Osteocyte (in vitro differentiated cells): ENCODE data around the gene OTULIN. TPM values are rescaled to one million over a fixed set of nuclear protein-coding genes. Genes with fewer than 3 reads are reported as not detected.

ENCODE experiments used
- DNase-seq: peaks from one replicate; pipeline ENCODE4 v3.0.0; 2021; ENCODE audit warnings: mixed read lengths; ENCODE audit not compliant: unreplicated experiment; ENCODE audit errors: extremely low spot score
- H3K27ac Mint-ChIP-seq: one replicate; pipeline ENCODE4 v1.8.0; 2021; ENCODE audit warnings: mild to moderate bottlenecking, mixed read lengths; ENCODE audit not compliant: unreplicated experiment
- H3K27me3 Mint-ChIP-seq: one replicate; pipeline ENCODE4 v1.8.0; 2021; ENCODE audit warnings: mixed read lengths; ENCODE audit not compliant: unreplicated experiment
- H3K36me3 Mint-ChIP-seq: one replicate; pipeline ENCODE4 v1.8.0; 2021; ENCODE audit warnings: mixed read lengths; ENCODE audit not compliant: unreplicated experiment
- H3K4me1 Mint-ChIP-seq: one replicate; pipeline ENCODE4 v1.8.0; 2021; ENCODE audit warnings: mixed read lengths; ENCODE audit not compliant: unreplicated experiment
- H3K4me3 Mint-ChIP-seq: one replicate; pipeline ENCODE4 v1.8.0; 2021; ENCODE audit warnings: mild to moderate bottlenecking, moderate library complexity, mixed read lengths; ENCODE audit not compliant: unreplicated experiment
- H3K9me3 Mint-ChIP-seq: one replicate; pipeline ENCODE4 v1.8.0; 2021; ENCODE audit warnings: mixed read lengths; ENCODE audit not compliant: unreplicated experiment
- total RNA-seq: library from RNA; stranded (reverse); gene quantifications from 2 replicates; pipeline ENCODE4 v1.2.1, GENCODE V29; 2021
- TF ChIP-seq, protein P1 (sequence below): fragments of 200-600 bp; sonication (generic); IDR thresholded peaks from 2 replicates; pipeline ENCODE4 v1.5.0; 2021; ENCODE audit warnings: antibody characterized with exemption, mild to moderate bottlenecking, moderate library complexity

The OTULIN gene
- total RNA-seq, 1 donor from 2014 or later: 30.2 TPM

DNA sequence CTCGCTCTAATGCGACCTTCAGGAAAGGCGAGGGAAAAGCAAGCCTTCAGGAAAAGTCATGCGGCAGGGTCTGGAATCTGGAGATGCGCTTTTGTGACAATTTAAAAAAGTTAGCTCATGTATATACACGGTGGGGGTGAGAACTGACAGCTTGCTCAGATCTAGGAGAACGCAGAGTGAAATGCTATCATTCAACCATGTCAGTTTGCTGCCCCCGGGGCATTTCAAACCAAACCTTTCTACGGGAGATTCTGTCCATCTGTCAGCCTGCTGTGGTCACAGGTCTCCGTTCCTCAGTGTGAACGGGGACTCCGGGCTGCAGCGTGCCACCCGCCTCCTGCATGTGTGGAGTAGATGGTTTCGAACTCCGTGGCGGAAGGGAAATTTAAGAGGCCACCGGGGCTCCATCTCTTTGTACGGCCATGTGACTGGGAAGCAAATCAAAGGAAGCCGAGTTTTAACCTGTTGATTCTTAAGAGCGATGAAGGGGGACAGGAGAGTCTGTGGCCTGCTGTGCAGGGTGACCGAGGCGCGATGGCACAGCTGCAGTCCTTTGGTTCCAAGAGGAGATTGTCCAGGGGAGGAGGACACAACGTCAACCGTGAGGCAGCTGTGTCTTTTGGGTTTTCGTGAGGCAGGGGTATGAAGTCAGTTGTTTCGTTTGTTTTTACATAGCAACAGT is 45.9 kb downstream of the OTULIN start:
- DNase-seq: no peak
- H3K4me1 Mint-ChIP-seq: peaks cover 4% of the 10 kb centered on the region
- no peak overlapping the region for H3K27ac Mint-ChIP-seq
- H3K36me3 Mint-ChIP-seq: peaks cover 44% of the 10 kb centered on the region
- no peaks in the 10 kb centered on the region for H3K27me3 Mint-ChIP-seq
- TF ChIP-seq, protein P1, sequence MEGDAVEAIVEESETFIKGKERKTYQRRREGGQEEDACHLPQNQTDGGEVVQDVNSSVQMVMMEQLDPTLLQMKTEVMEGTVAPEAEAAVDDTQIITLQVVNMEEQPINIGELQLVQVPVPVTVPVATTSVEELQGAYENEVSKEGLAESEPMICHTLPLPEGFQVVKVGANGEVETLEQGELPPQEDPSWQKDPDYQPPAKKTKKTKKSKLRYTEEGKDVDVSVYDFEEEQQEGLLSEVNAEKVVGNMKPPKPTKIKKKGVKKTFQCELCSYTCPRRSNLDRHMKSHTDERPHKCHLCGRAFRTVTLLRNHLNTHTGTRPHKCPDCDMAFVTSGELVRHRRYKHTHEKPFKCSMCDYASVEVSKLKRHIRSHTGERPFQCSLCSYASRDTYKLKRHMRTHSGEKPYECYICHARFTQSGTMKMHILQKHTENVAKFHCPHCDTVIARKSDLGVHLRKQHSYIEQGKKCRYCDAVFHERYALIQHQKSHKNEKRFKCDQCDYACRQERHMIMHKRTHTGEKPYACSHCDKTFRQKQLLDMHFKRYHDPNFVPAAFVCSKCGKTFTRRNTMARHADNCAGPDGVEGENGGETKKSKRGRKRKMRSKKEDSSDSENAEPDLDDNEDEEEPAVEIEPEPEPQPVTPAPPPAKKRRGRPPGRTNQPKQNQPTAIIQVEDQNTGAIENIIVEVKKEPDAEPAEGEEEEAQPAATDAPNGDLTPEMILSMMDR: no peak
- no peaks in the 10 kb centered on the region for H3K9me3 Mint-ChIP-seq
- no peak overlapping the region for H3K4me3 Mint-ChIP-seq

GRCh38 chr5:14712131-14712530 is 47.6 kb downstream of the OTULIN start:
- Mint-ChIP-seq H3K4me1 (no peaks in the 10 kb centered on the region), H3K27me3 (no peaks in the 10 kb centered on the region), H3K36me3 (peaks cover 44% of the 10 kb centered on the region), H3K9me3 (no peaks in the 10 kb centered on the region), H3K4me3 (no peak overlapping the region), H3K27ac (no peak overlapping the region)
- TF ChIP-seq, protein P1: no peak
- no peak for DNase-seq

DNA sequence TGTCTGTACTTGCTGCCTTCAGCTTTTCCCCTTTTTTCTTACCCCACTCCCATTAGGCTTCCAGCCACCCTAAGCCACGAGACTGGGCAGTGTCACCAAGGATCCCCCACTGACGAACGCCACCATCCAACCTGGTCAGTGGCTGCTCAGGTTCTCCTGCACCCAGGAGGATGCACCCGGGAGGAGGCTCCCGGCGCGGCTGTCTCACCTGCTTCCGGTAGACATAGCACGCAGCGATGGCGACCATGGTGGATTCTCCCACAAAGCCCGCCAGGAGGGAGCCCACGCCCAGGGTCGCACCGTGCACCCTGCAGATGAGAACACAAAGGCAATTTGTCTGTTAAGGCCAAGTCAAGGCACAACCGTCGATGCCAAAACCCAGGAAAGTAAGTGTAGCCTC is 48.1 kb downstream of the OTULIN start:
- Mint-ChIP-seq H3K27ac (no peak overlapping the region), H3K4me3 (no peak overlapping the region)

GRCh38 chr5:14713476-14714390 is 49.2 kb downstream of the OTULIN start:
- H3K9me3 Mint-ChIP-seq: no peaks in the 10 kb centered on the region
- H3K4me1 Mint-ChIP-seq: no peaks in the 10 kb centered on the region
- DNase-seq: no peak
- H3K4me3 Mint-ChIP-seq: no peak overlapping the region
- TF ChIP-seq, protein P1: no peak
- no peak overlapping the region for H3K27ac Mint-ChIP-seq
- peaks cover 50% of the 10 kb centered on the region for H3K36me3 Mint-ChIP-seq
- H3K27me3 Mint-ChIP-seq: no peaks in the 10 kb centered on the region

More for the DNA sequence above, 48.1 kb downstream of the OTULIN start:
- Mint-ChIP-seq H3K27me3 (no peaks in the 10 kb centered on the region), H3K9me3 (no peaks in the 10 kb centered on the region), H3K36me3 (peaks cover 47% of the 10 kb centered on the region), H3K4me1 (no peaks in the 10 kb centered on the region)
- TF ChIP-seq, protein P1: no peak
- DNase-seq: no peak

DNA sequence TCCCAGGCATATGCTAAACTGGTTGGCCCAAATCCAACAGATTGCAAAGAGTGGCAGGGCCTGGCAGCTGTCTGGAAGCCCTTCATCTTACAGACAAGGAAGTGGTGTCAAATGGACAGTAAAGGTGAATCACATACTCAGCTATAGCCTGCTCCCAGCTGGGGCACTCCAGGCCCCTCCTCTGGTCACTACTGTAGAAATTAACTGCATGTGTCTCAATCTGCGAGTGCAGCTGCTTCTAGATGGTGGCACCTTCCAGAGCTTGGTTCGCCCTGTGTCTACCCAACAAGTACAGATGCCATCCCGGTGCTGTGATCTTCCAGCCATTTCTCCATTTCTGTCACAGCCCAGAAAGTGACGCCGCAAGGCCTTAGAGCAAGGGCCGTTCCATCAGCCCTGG is 50.2 kb downstream of the OTULIN start:
- peaks cover 50% of the 10 kb centered on the region for H3K36me3 Mint-ChIP-seq
- H3K27ac Mint-ChIP-seq: no peak overlapping the region
- peaks cover under 1% of the 10 kb centered on the region for H3K9me3 Mint-ChIP-seq
- H3K27me3 Mint-ChIP-seq: peaks cover 2% of the 10 kb centered on the region
- no peak for DNase-seq
- TF ChIP-seq, protein P1: no peak
- peaks cover 2% of the 10 kb centered on the region for H3K4me1 Mint-ChIP-seq
- H3K4me3 Mint-ChIP-seq: no peak overlapping the region
